PC-9 (cell line): Measurements from ENCODE around the gene TIA1. TPM values are rescaled to one million over a fixed set of nuclear protein-coding genes. Genes with fewer than 3 reads are reported as not detected.
"Not testable (repeated sequence)": the region's sequence is repeated elsewhere in the genome, so short reads cannot be mapped to it uniquely, and the experiment has no call there.

ENCODE experiments used
- BruUV-seq: library from RNA; stranded (reverse); fragments of 400-500 nt; replicated peaks from 2 replicates; lab custom pipeline; 2021; lab: Mats Ljungman, UMichigan
- CTCF ChIA-PET: fragments of 300-600 bp; sonication (Branson Sonifier 250); formaldehyde crosslinking; loops from one replicate; lab custom pipeline; 2022; ENCODE audit warnings: antibody characterized with exemption; lab: Charles Lee
- POLR2A ChIA-PET: fragments of 300-600 bp; sonication (Branson Sonifier 250); formaldehyde crosslinking; loops from one replicate; lab custom pipeline; 2022; ENCODE audit warnings: antibody characterized with exemption; ENCODE audit not compliant: unreplicated experiment; lab: Charles Lee
- DNase-seq, 2 experiments: peaks; one replicate each; pipeline versions ENCODE4 v3.0.0 to v3.0.0-alpha.2; 2015 to 2022; ENCODE audit warnings: mixed read lengths in 1 of 2
- H2AFZ ChIP-seq: fragments of 200-600 bp; sonication (generic); 2 replicates; pipeline ENCODE4 v1.8.1; 2017; ENCODE audit warnings: antibody characterized with exemption
- H3F3A ChIP-seq: fragments of 200-600 bp; sonication (generic); 2 replicates; pipeline ENCODE4 v1.8.1; 2017; ENCODE audit warnings: antibody characterized with exemption, mild to moderate bottlenecking, low read depth; ENCODE audit not compliant: insufficient read depth
- H3K27ac ChIP-seq: fragments of 200-600 bp; sonication (generic); 2 replicates; pipeline ENCODE4 v1.6.1; 2016; ENCODE audit warnings: mixed run types
- H3K27me3 ChIP-seq: fragments of 200-600 bp; sonication (generic); 2 replicates; pipeline ENCODE4 v1.6.1; 2016; ENCODE audit warnings: low read depth, mixed run types; ENCODE audit not compliant: insufficient read depth
- H3K36me3 ChIP-seq: fragments of 200-600 bp; sonication (generic); 2 replicates; pipeline ENCODE4 v1.6.1; 2016; ENCODE audit warnings: low read depth, mixed run types
- H3K4me1 ChIP-seq: fragments of 200-600 bp; sonication (generic); replicated peaks from 2 replicates; pipeline ENCODE4 v1.6.1; 2016; ENCODE audit warnings: mixed run types; ENCODE audit not compliant: insufficient read depth
- H3K4me2 ChIP-seq: fragments of 200-600 bp; sonication (generic); 2 replicates; pipeline ENCODE4 v1.6.1; 2017; ENCODE audit warnings: mixed run types
- H3K4me3 ChIP-seq: fragments of 200-600 bp; sonication (generic); 2 replicates; pipeline ENCODE4 v1.6.1; 2016; ENCODE audit warnings: mixed run types
- H3K79me2 ChIP-seq: fragments of 200-600 bp; sonication (generic); 2 replicates; pipeline ENCODE4 v1.6.1; 2017; ENCODE audit warnings: low read depth, mixed run types
- H3K9me2 ChIP-seq: fragments of 200-600 bp; sonication (generic); 2 replicates; pipeline ENCODE4 v1.8.1; 2017; ENCODE audit warnings: mild to moderate bottlenecking; ENCODE audit not compliant: insufficient read depth
- H3K9me3 ChIP-seq: fragments of 200-600 bp; sonication (generic); 2 replicates; pipeline ENCODE4 v1.8.1; 2016; ENCODE audit warnings: low read depth; ENCODE audit not compliant: insufficient read depth
- H4K20me1 ChIP-seq: fragments of 200-600 bp; sonication (generic); 2 replicates; pipeline ENCODE4 v1.8.1; 2017; ENCODE audit not compliant: insufficient read depth
- EZH2 ChIP-seq: fragments of 200-600 bp; sonication (generic); IDR thresholded peaks from 2 replicates; pipeline ENCODE4 v1.8.0; 2017; ENCODE audit warnings: antibody characterized with exemption, low read depth
- intact Hi-C: fragments of 100-400 bp; cut with micrococcal nuclease; formaldehyde crosslinking; loops from one replicate; pipeline ENCODE4 v1.10.0; 2022; ENCODE audit not compliant: unreplicated experiment
- total RNA-seq: library from RNA; stranded (reverse); gene quantifications from 2 replicates; pipeline ENCODE4 v1.2.3, GENCODE V29; 2021
- TF ChIP-seq, protein P1 (sequence below): fragments of 200-600 bp; sonication (generic); conservative IDR thresholded peaks from 2 replicates; pipeline ENCODE4 v1.6.1; 2017; ENCODE audit warnings: mixed run types, antibody characterized with exemption, mild to moderate bottlenecking, moderate library complexity

Gene TIA1
- total RNA-seq, 1 experiment from 2014 or later: 121 TPM

DNA sequence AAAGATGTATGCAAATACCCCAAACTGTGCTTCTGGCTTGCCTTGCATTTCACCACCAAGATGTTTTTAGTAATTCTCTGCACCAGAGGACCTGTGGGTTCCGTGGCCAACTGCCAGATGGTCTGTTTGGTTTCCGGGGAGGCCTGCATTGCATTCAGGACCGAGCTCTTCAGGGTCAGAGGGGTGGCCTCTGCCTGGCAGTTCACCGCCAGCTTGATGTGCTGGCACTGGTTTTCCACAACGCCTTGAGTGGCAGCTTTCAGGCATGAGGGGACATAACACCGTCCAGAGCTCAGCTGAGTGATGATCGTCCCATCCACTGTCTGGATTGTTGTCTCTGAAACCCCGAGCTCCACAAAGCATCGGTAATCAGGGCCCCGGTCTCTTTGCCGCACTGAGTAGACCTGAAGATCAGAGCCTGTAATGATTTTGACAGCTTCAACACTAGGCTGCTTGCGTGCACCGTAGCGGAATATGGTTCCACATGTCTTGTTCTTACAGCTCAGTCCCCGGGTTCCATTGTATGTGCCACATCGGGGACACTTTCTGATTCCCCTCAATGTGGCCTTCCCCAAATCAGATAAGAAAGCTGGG, 67.0 kb downstream of the TIA1 start:
- ChIA-PET CTCF (interaction anchor here (0.6 kb wide), 1 partner anchor 692 kb away, joined by 10 read pairs; no protein-coding TSS in a partner anchor), POLR2A (no interaction called here)
- Histone ChIP-seq H3K36me3 (no peaks in the 10 kb centered on the region), H2AFZ (no peak overlapping the region), H4K20me1 (no peaks in the 10 kb centered on the region), H3K4me3 (no peak overlapping the region), H3F3A (0 out of 2 replicates have a peak, but pooled peaks cover 4% of the 10 kb centered on the region), H3K4me1 (no peaks in the 10 kb centered on the region), H3K9me2 (no peaks in the 10 kb centered on the region), H3K27me3 (no peaks in the 10 kb centered on the region), H3K27ac (no peak overlapping the region), H3K9me3 (no peaks in the 10 kb centered on the region), H3K79me2 (no peaks in the 10 kb centered on the region), H3K4me2 (no peak overlapping the region)
- intact Hi-C loops: no loop called here
- no peak for DNase-seq
- no peak for TF ChIP-seq EZH2
- TF ChIP-seq, protein P1, sequence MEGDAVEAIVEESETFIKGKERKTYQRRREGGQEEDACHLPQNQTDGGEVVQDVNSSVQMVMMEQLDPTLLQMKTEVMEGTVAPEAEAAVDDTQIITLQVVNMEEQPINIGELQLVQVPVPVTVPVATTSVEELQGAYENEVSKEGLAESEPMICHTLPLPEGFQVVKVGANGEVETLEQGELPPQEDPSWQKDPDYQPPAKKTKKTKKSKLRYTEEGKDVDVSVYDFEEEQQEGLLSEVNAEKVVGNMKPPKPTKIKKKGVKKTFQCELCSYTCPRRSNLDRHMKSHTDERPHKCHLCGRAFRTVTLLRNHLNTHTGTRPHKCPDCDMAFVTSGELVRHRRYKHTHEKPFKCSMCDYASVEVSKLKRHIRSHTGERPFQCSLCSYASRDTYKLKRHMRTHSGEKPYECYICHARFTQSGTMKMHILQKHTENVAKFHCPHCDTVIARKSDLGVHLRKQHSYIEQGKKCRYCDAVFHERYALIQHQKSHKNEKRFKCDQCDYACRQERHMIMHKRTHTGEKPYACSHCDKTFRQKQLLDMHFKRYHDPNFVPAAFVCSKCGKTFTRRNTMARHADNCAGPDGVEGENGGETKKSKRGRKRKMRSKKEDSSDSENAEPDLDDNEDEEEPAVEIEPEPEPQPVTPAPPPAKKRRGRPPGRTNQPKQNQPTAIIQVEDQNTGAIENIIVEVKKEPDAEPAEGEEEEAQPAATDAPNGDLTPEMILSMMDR: no peak
- no TSS peak for BruUV-seq

DNA sequence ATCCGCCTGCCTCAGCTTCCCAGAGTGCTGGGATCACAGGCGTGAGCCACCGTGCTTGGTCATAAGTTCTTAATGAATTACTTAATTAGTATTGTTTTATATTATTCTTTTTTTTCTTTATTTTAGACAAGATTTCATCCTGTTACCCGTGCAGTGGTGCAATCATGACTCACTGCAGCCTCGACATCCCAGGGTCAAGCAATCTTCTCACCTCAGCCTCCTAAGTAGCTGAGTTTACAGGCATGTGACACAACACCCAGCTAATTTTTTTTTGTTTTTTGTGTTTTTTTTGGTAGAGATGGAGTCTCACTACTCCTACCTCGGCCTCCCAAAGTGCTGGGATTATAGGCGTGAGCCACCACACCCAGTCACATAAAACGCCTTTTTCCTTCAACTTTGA, 74.9 kb downstream of the TIA1 start:
- Histone ChIP-seq H3K27ac (no peak overlapping the region), H3K4me1 (peaks cover 9% of the 10 kb centered on the region), H4K20me1 (no peaks in the 10 kb centered on the region), H3K79me2 (no peaks in the 10 kb centered on the region), H3K9me3 (no peaks in the 10 kb centered on the region), H3K9me2 (no peaks in the 10 kb centered on the region), H3K36me3 (0 out of 2 replicates have a peak, but pooled peaks cover 11% of the 10 kb centered on the region), H2AFZ (no peak overlapping the region), H3K4me3 (no peak overlapping the region), H3K4me2 (no peak overlapping the region), H3F3A (0 out of 2 replicates have a peak, but pooled peaks cover 3% of the 10 kb centered on the region), H3K27me3 (no peaks in the 10 kb centered on the region)
- intact Hi-C loops: no loop called here
- CTCF ChIA-PET: no interaction called here
- TF ChIP-seq EZH2: no peak
- TF ChIP-seq, protein P1: no peak
- POLR2A ChIA-PET: no interaction called here
- BruUV-seq: no TSS peak
- DNase-seq: no peak

DNA sequence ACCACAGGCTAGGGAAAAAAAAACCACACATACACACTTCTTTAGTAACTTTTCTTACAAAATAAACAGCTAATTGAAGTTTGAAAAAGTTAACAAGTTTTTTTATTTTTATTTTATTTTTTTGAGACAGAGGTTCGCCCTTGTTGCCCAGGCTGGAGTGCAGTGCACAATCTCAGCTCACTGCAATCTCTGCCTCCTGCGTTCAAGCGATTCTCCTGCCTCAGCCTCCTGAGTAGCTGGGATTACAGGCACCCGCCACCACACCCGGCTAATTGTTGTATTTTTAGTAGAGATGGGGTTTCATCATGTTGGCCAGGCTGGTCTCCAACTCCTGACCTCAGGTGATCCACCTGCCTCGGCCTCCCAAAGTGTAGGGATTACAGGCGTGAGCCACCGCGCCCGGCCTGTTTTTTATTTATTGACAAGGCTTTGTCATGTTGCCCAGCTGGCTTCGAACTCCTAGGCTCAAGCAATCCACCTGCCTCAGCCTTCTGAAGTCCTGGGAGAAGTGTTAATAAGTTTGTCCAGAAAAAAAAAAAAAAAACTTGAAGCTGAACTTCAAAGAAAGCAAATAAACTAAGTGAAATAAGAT, 78.7 kb downstream of the TIA1 start:
- BruUV-seq, intact Hi-C loops, H3K79me2 ChIP-seq, H3K9me2 ChIP-seq, DNase-seq, POLR2A ChIA-PET, H3K27me3 ChIP-seq, H3K9me3 ChIP-seq, H4K20me1 ChIP-seq, H3K36me3 ChIP-seq, H3K4me3 ChIP-seq, H2AFZ ChIP-seq, H3K27ac ChIP-seq, H3F3A ChIP-seq: not testable (repeated sequence)
- CTCF ChIA-PET: interaction anchor here (0.6 to 0.7 kb wide), 2 partner anchors 238 to 257 kb away, joined by 3 to 4 read pairs; no protein-coding TSS in a partner anchor
- H3K4me1 ChIP-seq: peaks cover 10% of the 10 kb centered on the region
- 0 out of 2 replicates have a peak overlapping the region, but pooled peaks have one; percentile 31 for H3K4me2 ChIP-seq
